Uterus (tissue), 4 donors: Measurements from ENCODE around the gene EDC4. TPM values are rescaled to one million over a fixed set of nuclear protein-coding genes. Genes with fewer than 3 reads are reported as not detected.
A peak's percentile ranks its signal among the peaks of the same experiment; 100 is the strongest.

Experiments
- DNase-seq, 2 donors: peaks; one replicate each; pipeline ENCODE4 v3.0.0-alpha.2; 2019 to 2020
- H3K27ac ChIP-seq, 2 donors: fragments of 200-600 bp; sonication (generic); 1 replicate in 1 of 2; 2 replicates in 1 of 2; pipeline ENCODE4 v1.5.1; 2016 to 2018
- H3K27me3 ChIP-seq, 2 donors: fragments of 200-600 bp; sonication (generic); one replicate each; pipeline ENCODE4 v1.5.1; 2018 to 2019; ENCODE audit warnings: control low read depth in 1 of 2
- H3K36me3 ChIP-seq, 2 donors: fragments of 200-600 bp; sonication (generic); one replicate each; pipeline ENCODE4 v1.5.1; 2019; ENCODE audit warnings: control low read depth in 1 of 2
- H3K4me1 ChIP-seq, 2 donors: fragments of 200-600 bp; sonication (generic); one replicate each; pipeline ENCODE4 v1.5.1; 2018 to 2019; ENCODE audit warnings: control low read depth in 1 of 2
- H3K4me3 ChIP-seq, 2 donors: fragments of 200-600 bp; sonication (generic); 1 replicate in 1 of 2; 2 replicates in 1 of 2; pipeline ENCODE4 v1.5.1; 2018 to 2019; ENCODE audit warnings: mild to moderate bottlenecking in 1 of 2
- H3K9me3 ChIP-seq, 2 donors: fragments of 200-600 bp; sonication (generic); one replicate each; pipeline ENCODE4 v1.5.1; 2019; ENCODE audit warnings: control low read depth in 1 of 2
- POLR2A ChIP-seq, 2 donors: fragments of 450-650 bp; IDR thresholded peaks; one replicate each; pipeline ENCODE4 v1.6.1; 2016; ENCODE audit warnings: antibody characterized with exemption in 2 of 2, mild to moderate bottlenecking in 1 of 2, moderate library complexity in 1 of 2
- intact Hi-C: fragments of 100-400 bp; cut with DNase I; formaldehyde crosslinking; loops from one replicate; pipeline ENCODE4 v1.15.1; 2023; ENCODE audit warnings: low total_unique reads
- total RNA-seq, 4 donors: library from RNA; depleted of rRNA in 3 of 4; stranded (reverse); fragments of >200 nt in 3 of 4; gene quantifications; one replicate each; pipeline versions ENCODE4 v1.1.0 to v1.2.4, GENCODE V29; 2014 to 2023
- TF ChIP-seq, protein P1 (sequence below), 4 experiments: fragments of 200-600 bp in 2 of 4; fragments of 450-650 bp in 2 of 4; sonication (generic) in 2 of 4; IDR thresholded peaks; one replicate each; pipeline ENCODE4 v1.5.1; 2016 to 2019; ENCODE audit warnings: antibody characterized with exemption in 4 of 4, mild to moderate bottlenecking in 2 of 4, moderate library complexity in 1 of 4
- donor health status: DM: yes; HTN: yes; CAD: no.

Gene EDC4
- total RNA-seq, 4 donors from 2014 or later: 19.4 to 63.7 (median 50.7) TPM

DNA sequence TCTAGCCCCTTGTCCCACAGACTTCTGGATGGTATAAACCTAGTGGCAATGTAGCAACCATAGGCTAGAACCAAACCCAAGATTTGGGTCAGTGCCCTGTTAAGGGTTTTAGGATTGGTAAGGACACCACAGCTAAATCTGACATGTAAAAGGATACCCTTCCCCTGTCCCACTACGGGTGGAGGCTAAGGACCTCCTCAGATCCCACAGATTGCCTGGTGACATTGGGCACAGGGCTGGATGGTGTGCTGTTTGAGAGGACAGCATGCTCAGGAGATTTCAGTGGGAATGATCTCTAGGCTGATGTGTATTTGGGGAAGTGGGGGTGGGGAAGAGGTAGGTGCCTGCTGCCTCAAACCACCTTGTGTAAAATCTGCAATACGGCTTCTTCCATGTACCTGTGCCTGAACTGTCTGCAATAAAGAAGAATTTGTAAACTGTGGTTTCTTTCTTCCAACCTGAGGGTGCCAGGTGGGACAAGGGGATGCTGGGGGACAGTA is 671 bp upstream of the EDC4 start:
- H3K36me3 ChIP-seq: no peaks in the 10 kb centered on the region
- H3K4me3 ChIP-seq: peak overlapping the region in 1 of 2 donors; percentile 96
- H3K27me3 ChIP-seq: no peaks in the 10 kb centered on the region
- no peaks in the 10 kb centered on the region for H3K9me3 ChIP-seq
- TF ChIP-seq, protein P1, sequence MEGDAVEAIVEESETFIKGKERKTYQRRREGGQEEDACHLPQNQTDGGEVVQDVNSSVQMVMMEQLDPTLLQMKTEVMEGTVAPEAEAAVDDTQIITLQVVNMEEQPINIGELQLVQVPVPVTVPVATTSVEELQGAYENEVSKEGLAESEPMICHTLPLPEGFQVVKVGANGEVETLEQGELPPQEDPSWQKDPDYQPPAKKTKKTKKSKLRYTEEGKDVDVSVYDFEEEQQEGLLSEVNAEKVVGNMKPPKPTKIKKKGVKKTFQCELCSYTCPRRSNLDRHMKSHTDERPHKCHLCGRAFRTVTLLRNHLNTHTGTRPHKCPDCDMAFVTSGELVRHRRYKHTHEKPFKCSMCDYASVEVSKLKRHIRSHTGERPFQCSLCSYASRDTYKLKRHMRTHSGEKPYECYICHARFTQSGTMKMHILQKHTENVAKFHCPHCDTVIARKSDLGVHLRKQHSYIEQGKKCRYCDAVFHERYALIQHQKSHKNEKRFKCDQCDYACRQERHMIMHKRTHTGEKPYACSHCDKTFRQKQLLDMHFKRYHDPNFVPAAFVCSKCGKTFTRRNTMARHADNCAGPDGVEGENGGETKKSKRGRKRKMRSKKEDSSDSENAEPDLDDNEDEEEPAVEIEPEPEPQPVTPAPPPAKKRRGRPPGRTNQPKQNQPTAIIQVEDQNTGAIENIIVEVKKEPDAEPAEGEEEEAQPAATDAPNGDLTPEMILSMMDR (IDR thresholded peaks at IDR 0.05): no peak
- no peak for TF ChIP-seq POLR2A (IDR thresholded peaks at IDR 0.05)
- DNase-seq: no peak
- peaks cover 3 to 11% of the 10 kb centered on the region in 2 donors for H3K4me1 ChIP-seq
- intact Hi-C loops: no loop called here
- H3K27ac ChIP-seq: peak overlapping the region; percentile 76 to 77

- Histone ChIP-seq H3K27me3 (no peaks in the 10 kb centered on the region), H3K27ac (peak overlapping the region; percentile 76 to 77), H3K4me3 (peak overlapping the region; percentile 78 to 96), H3K9me3 (no peaks in the 10 kb centered on the region), H3K36me3 (no peaks in the 10 kb centered on the region), H3K4me1 (peaks cover 3 to 11% of the 10 kb centered on the region in 2 donors)
- DNase-seq: no peak
- no peak for TF ChIP-seq POLR2A (IDR thresholded peaks at IDR 0.05)
- TF ChIP-seq, protein P1 (IDR thresholded peaks at IDR 0.05): no peak
- intact Hi-C loops: no loop called here
Measured at GRCh38 chr16:67873435-67874370, 851 bp downstream of the EDC4 start.

GRCh38 chr16:67874372-67874771 is 1.5 kb downstream of the EDC4 start:
- Histone ChIP-seq H3K36me3 (no peaks in the 10 kb centered on the region), H3K4me1 (peaks cover 3 to 11% of the 10 kb centered on the region in 2 donors), H3K27me3 (no peaks in the 10 kb centered on the region), H3K4me3 (peak overlapping the region in 1 of 2 donors; percentile 96), H3K27ac (no peak overlapping the region), H3K9me3 (no peaks in the 10 kb centered on the region)
- intact Hi-C loops: no loop called here
- TF ChIP-seq POLR2A (IDR thresholded peaks at IDR 0.05): no peak
- TF ChIP-seq, protein P1 (IDR thresholded peaks at IDR 0.05): no peak
- no peak for DNase-seq

DNA sequence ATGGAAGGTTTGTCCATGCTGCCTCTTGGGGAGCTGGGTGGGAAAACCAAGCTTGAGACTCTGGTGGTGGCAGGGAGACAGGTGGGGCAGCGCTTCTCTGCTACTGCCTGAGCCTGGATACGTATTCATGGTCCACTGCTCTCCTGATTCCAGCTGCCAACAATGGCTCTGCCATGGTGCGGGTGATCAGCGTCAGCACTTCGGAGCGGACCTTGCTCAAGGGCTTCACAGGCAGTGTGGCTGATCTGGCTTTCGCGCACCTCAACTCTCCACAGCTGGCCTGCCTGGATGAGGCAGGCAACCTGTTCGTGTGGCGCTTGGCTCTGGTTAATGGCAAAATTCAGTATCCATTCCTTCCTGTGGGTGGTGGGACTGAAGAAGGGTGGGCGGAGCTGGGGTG is 4.2 kb downstream of the EDC4 start:
- intact Hi-C loops: no loop called here
- no peaks in the 10 kb centered on the region for H3K27me3 ChIP-seq
- DNase-seq: no peak
- no peak overlapping the region for H3K27ac ChIP-seq
- peaks cover 3 to 11% of the 10 kb centered on the region in 2 donors for H3K4me1 ChIP-seq
- no peaks in the 10 kb centered on the region for H3K9me3 ChIP-seq
- TF ChIP-seq, protein P1 (IDR thresholded peaks at IDR 0.05): no peak
- no peak for TF ChIP-seq POLR2A (IDR thresholded peaks at IDR 0.05)
- no peak overlapping the region for H3K4me3 ChIP-seq
- no peaks in the 10 kb centered on the region for H3K36me3 ChIP-seq

- peaks cover 3 to 11% of the 10 kb centered on the region in 2 donors for H3K4me1 ChIP-seq
- DNase-seq: no peak
- no peak overlapping the region for H3K27ac ChIP-seq
- no peak overlapping the region for H3K4me3 ChIP-seq
- no peaks in the 10 kb centered on the region for H3K27me3 ChIP-seq
- TF ChIP-seq, protein P1 (IDR thresholded peaks at IDR 0.05): no peak
- TF ChIP-seq POLR2A (IDR thresholded peaks at IDR 0.05): no peak
- no peaks in the 10 kb centered on the region for H3K36me3 ChIP-seq
- intact Hi-C loops: no loop called here
- no peaks in the 10 kb centered on the region for H3K9me3 ChIP-seq
Measured at GRCh38 chr16:67878232-67878631, 5.4 kb downstream of the EDC4 start.
